HPDE6-E6E7 (cell line): ENCODE data around the gene SH2B2.

Experiments used
- DNase-seq: peaks from one replicate; pipeline ENCODE4 v3.0.0; 2011; ENCODE audit warnings: missing footprints; ENCODE audit errors: extremely low spot score

SH2B2 gene

DNA sequence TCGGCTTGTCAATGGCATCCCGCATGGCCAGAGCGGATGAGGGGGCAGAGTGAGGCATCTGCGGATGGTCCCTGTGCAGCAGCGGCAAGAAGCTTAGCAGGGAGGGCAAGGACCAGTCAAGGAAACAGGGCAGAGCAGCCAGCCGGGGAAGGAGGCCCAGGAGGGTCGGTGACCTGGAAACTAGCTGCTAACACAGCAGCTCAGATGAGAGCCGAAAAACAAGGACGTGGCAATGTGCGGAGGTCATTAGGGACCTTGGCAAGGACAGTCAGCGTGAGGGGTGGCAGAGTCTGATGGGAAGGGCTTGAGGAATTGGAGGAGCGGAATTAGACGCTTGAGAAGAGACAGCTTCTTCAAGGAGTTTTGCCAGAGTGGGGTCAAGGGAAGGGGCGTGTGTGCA lies 20.1 kb upstream of the SH2B2 start:
- DNase-seq: no peak

DNA sequence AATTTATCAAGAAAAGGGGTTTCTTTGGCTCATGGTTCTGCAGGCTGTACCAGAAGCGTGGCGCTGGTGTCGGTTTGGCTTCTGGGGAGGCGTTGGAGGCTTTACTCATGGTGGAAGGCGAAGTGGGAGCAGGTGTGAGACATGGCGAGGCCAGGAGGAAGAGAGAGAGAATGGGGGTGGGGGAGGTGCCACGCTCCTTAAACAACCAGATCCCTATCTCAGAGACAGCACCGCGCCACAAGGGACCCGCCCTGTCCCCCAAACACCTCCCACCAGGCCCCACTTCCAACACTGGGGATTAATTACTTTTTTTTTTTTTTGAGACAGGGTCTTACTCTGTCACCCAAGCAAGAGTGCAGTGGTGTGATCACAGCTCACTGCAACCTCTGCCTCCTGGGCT lies 18.0 kb upstream of the SH2B2 start:
- DNase-seq: no peak

DNA sequence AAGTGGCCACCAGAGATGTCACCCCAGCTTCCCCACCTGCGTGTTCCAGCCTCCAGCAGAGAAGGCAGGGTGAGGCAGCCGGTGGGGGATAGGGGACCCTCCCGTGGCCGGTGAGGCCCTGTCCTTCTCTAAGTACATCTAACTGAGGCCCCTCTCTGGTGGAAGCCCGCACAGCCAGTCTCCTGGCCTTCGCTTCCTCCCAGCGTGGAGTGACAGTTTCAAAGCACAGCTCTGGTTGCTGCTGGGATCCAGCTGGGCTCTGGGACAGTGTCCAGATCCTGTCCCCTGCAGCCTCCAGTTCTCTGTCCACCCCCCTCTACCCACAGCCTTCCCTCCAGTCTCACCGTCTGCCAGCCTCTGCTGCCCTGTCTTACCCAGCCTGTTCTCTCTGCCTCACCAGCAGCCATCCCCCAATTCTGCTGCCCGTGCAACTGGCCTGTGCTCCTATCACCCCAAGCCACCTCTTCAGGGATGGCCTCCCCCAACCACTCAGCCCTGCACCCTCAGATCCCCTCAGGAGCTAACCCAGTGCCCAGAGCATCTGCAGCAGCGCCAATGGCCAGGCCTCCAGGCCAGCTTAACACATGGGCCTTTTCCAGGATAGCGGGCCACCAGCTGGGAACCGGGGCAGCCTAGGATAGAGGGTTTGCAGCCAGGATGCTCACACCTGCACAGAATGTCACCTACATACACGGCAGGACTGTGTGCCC lies 16.3 kb upstream of the SH2B2 start:
- DNase-seq: no peak

DNA sequence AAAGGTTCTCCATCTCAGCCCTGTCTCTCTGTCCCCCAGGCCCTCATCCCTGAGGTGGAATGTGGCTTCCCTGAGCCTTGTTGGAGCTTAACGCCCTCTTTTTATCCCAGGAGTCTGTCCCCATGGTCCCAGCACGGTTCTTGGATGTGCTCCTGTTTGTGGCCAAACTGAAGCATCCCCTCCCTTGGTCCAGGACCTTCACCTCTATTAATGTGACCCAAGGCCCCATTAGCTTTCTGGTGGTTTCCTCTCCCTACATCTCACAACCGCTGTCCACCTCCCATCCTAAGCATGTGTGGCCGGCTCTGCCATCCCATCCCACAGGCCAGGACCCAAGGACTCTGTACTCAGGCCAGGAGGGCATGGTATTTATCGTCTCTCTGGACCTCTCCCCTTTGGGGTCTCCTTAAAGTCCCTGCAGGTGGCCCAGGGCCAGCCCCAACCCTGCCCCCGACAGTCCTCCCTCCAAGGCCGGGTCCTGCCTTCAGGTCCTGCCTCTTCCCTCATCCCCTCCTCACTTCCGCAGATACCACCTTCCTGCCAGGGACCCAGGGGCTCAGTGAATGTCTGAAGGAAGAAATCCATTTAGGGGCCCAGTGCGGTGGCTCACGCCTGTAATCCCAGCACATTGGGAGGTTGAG lies 15.4 kb upstream of the SH2B2 start:
- DNase-seq: no peak

DNA sequence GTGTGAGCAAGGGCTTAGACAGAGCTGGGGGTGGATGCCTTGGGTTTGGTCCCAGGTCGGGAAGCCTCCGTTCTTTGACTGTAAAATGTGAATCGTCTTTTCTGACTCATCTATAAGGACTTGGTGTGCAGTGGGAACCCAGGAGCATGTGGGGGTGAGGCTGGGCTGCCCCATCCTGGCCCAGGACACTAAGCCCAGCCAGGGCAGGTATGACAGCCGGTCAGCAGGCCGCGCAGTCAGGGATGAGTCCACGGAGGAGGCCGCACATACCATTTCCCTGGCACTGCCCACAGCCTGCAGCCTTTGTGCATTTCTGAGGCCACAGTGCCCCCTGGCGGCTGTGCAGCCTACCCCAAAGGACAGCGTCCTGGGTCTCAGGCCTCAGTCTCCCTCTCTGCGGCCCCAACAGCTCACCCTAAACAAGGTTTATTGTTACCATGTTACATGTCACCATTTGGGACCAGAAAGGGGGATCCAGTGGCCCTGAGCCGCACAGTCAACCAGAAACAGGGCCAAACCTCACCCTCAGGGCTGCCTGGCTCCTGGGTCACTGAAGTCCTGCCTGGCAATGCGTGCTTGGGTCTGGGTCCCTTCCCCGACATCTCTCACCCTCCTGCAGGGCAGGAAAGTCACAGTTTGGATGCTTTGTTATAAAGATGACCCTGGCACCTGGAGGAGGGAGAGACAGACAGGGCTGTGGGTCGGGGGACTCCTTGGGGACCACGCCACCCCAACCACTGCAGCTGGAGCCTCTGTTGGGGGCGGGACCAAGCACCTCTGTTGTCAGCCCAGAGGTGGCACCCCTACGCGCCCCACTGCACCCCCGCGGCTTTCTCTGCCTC lies 14.4 kb upstream of the SH2B2 start:
- DNase-seq: peak; percentile 81

DNA sequence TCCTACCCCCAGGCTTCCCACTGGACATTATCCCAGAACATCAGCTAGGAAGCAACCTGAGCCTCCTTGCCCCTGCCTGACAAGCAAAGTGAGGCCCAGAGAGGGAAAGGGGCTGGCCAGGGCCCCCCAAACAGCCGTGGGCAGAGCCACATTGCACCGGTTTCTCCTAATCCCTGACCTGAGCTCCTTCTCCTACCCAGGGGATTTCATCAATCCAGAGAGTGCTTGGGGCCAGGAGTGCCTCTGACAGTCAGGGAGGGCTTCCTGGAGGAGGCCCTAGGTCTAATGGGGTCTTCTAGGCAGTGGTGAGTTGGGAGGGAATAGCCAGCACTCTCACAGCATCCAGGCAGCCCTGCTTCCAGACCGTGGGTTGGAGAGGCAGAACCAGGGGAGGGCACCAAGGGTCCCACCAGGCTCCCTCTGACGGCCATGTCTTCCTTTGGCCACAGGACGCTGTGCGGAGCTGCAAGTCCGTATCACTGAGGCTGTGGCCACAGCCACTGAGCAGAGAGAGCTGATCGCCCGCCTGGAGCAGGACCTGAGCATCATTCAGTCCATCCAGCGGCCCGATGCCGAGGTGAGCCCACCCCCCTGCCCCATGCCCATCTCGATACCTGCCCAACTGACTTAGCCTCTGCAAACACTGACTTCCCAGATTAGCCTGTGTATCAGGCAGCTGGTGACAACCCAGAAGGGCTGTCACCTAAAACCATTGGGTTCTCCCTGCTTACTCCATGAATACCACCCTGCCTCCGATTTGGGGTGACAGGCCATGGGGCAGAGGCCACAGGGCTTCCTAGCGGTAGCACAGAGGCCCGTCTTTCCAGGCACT lies 13.5 kb upstream of the SH2B2 start:
- no peak for DNase-seq

DNA sequence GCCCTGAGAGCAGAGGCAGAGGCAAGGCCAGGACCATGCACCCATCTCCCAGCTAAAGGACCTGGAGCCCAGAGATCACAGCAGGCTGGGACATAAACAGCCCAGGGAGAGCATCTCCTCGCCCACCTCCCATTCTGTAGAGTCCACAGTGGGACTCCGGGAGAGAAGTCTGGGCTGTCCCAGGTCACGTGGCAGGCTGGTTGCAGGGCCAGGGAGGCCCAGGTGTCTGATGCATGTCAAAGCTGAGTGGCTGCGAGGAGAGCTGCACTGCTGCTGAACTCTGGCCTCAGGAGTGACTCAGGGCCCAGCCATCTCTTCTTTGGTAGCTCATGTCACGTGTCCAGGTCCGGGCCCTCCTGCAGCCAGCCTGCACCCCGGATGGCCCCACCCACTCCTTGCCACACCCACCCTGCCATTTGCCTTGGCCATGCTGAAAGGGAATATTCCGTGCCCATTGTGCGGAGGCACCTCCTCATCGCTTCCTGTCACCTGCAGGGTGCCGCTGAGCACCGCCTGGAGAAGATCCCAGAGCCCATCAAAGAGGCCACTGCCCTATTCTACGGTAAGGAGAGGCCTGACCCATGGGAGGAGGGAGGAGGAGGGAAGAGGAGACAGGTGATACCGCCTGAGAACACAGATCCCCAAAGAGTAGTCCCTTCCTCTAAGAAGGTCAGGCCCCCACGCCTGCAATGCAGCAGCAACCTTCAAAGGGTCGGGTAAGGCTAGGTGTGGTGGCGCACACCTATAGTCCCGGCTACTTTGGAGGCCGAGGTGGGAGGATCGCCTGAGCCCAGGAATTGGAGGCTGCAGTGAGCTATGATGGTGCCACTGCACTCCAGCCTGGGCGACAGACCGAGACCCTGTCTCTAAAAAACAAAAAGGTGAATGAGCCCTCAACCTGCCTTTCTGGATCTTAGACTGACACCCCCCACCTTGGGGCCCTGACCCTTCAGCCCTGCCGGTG lies 12.6 kb upstream of the SH2B2 start:
- DNase-seq: peak; percentile 100

DNA sequence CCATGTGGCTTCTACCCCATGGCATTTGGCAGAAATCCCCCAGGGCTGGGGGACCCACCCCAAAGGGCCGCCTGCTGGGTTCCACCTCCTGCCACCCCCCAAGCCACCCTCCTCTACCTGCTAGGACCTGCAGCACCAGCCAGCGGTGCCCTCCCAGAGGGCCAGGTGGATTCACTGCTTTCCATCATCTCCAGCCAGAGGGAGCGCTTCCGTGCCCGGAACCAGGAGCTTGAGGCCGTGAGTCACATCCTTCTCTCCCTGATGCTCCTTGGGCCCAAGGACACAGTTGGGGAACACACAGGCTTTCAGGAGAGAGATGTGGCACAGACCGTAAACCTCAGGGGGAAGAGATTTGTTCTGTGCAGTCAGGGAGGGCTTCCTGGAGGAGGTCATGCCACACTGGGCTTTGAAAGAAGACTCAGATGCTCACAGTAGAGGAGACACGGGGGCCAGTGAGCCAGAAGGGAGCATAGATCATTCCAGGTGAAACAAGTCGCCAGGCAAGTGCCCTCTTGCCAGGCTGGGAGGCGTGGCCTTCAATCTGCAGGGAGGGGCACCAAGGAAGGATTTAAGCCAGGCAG lies 11.5 kb upstream of the SH2B2 start:
- no peak for DNase-seq

DNA sequence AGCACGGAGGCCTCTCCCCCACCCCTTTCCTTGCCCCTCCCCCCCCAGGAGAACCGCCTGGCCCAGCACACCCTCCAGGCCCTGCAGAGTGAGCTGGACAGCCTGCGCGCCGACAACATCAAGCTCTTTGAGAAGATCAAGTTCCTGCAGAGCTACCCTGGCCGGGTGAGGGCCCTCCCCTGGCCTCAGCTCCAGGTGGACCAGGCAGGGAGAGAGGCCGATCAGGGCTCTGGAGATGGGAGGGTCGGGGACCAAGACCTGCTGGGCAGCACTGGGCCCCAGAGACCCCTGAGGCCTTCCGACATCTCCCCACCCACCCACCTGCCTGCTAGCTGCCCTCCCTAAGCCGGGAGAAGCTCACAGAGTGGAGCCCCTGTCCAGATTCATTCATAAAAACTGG lies 8.8 kb upstream of the SH2B2 start:
- no peak for DNase-seq

DNA sequence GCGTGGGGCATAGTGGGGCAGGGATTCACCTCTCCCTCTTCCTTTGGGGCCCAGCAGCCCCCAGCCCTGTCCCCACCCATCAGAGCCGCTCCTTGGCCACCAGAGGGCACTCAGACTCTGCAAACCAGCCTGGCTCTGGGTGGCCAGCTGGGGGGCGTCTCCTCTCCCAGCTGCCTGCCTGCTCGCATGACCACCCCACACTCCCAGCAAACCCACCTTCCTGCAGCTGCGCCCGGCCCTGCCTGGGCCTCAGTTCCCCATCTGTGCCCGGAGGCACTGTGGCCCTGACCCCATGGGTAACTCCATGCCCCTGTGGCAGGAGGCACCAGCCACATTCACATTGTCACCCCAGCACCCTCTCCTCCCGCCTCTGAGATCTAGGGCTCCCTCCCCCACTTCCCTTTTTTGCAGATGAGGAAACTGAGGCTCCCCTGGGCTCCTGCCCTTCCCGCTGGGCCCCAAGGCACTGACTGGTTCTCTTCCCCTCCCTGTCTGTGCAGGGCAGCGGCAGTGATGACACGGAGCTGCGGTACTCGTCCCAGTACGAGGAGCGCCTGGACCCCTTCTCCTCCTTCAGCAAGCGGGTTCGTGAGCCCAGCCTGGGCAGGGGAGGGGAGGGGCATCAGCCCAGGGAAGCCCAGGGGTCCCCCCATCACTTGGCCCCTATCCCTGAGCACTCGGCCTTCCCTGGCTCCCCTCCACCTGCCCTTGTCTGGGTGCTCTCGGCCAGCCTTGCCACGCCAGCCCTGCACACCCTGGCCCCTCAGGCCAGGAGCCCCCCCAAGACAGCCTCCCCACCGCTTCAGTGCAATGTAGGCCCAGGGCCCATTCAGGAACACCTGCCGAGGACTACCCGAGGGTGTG lies 6.9 kb upstream of the SH2B2 start:
- no peak for DNase-seq

DNA sequence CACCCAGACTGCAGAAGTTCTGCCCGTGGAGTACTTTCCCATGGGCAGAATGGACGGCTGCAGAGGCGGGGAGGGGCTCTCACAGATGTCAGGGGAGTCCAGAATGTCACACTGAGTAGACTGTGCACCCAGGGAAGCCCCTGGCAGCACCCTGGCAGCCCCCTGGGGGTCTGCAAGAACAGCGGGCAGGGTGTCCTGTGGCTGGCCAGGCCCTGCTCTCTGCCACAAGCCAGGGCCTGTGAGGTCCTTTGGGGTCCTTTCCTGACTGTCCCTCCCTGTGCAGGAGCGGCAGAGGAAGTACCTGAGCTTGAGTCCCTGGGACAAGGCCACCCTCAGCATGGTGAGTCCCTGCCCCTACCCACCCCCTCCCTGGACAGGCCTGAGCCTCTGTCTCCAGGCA lies 6.1 kb upstream of the SH2B2 start:
- no peak for DNase-seq

DNA sequence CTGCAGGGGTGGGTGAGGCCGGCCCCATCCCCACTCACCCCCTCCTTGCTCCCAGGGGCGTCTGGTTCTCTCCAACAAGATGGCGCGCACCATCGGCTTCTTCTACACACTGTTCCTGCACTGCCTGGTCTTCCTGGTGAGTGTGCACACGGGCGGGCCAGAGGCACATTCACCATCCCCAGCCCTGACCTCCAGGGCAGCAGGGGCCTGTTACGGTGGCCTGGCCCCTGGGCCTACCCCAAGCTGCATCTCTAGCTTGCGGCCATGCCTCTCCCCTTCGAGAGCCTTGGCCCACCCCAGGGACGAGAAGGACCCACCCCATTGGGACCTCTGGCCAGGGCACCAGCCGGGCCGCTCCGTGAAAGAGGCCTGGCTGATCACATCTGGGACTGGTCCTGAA lies 4.9 kb upstream of the SH2B2 start:
- no peak for DNase-seq

DNA sequence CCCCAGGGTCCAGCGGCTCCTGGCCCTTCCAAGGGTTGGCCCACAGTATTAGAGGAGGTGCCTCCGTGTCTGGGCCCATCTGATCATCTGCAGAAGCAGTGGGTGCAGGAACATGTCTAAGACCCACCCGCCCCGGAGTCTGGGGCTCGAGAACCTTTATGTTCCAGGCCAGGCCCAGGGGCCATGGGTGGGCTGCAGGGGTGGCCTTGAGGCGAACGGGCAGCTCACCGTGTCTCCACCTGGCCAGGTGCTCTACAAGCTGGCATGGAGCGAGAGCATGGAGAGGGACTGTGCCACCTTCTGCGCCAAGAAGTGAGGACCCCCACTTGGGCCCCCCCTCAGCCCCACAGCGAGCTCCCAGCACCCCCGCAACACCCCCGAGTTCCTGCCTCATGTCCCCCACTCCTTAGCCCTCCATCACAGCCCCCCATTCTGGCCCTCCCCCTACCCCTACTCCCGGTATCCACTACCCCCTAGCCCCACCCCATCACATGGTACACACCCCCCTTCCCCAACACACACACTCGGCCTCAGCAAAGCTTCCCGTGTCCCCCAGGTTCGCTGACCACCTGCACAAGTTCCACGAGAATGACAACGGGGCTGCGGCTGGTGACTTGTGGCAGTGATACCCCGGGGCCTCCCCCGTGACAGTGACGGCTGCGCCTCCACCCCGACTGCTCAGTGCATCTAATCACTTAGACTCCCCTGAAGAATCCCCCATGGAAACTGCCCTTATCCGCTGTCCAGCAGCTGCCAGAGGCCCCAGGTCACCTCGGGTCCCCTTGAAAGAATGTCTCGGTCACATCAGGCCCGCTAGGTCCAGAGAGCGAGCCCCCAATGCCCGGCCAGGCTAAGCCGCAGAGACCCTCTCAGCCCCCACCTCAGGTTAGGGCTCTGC lies 4.0 kb upstream of the SH2B2 start:
- DNase-seq: no peak

DNA sequence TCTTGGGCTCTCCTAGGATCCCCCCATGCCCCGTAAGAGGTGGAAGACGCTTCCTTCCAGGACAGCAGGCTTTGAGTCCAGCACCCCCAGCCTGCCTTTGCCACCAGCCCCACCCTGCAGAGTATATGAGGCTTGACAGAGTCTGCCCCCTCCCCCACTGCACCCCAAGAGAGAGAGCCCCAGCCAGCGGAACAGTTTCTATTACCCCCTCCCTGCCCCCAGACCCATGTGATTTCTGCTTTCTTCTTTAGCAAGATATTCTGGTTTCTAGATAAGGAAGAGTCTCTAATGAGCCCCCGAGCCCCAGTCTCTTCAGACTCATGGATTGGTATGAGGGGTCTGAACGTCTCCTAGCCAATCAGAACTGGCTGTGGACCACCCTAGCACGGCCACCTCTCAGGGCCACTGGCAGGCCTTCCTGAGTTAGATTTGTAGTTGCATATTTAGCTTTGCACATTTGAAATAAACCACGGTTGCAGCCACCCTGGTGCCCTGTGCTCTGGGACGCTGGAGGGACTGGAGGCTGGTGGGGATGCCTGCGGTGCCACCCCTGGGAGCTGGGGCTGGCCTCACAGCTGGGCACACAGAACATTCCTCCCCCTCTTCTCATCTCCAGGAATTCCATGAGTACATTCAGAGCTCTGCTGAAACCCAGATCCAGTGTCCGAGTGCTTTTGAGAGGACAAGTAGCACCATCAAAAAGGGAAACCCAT lies 3.0 kb upstream of the SH2B2 start:
- DNase-seq: no peak

DNA sequence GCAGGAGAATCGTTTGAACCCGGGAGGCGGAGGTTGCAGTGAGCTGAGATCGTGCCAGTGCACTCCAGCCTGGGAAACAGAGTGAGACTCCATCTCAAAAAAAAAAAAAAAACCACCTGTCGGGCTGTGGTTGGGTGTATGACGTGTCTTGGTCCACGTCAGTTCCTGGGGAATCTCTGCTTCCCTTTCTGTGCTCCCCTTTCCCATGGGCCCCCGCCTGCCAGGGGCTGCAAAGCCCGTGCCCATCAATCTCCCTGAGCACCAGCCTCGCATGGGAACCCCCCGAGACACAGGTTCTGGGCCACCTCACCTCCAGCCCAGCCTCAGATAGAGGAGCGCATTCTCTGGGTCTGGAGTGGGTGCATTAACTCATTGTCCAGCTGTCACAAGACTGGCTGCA lies 2.3 kb upstream of the SH2B2 start:
- DNase-seq: no peak

DNA sequence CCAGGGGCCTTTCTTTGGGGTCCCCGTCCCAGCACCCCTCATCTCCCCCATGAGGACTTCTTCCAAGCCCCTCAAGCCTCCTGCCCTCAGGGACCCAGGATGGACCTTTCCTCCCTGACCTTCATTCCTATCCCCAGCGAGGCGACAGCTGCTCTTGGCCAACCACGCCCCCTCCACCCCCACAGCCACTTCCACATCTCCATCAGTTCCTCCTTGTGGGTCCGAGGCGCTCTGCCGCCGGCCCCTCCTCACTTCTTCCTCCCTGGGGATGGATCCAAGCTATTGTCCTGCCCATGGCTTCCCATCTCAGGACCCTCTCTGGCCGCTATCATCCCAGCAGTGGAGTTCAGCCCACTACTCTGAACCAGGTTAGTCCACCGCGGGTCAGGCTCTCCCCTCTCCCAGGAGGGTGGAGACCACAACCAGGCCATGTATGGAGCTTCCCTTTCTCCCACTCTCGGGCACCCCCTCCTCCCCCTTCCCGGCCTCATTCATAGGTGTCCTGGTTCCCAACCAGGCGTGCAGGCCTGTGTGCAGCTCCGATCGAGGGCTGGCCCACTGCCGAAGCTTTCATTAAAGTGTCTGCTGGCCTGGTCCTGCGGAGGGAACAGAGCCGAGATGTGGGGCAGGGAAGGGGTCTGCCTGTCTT lies 1.7 kb upstream of the SH2B2 start:
- DNase-seq: no peak

DNA sequence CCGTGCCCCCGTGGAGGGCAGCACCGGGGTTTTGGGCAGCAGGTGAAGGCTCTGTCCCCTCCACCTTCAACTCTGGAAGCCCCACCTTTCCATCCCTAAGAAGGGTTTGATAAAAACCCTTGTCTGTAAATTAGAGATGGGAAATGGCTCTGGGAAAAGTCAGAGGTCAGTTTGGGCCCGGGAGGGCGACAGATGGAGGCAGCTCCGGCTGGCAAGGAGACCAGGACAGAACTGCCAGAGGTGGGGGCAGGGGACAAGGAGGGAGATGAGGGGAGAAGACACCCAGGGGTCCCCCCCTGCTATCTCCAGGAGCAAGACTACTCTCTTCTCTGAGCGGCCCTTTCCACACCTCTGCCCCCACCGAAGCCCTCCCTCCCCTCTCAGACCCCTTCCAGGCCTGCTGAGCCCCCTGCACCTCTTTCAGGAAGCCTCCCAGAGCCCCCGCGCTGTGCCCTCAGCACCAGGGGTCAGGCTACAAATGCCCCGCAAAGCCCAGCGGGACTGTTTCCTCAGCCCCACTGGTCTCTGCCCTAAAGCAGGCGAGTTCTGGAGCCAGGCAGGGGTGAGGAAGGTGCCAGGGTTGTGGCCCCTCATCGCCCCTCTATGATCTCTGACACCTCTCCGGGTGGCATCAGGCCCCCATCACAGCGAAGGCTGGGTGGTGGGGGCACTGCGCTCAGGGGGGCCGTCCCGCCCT lies 980 bp upstream of the SH2B2 start:
- DNase-seq: no peak
